Breast epithelium (tissue), 4 donors: ENCODE measurements around the gene MICALL2. TPM values are rescaled to one million over a fixed set of nuclear protein-coding genes. Genes with fewer than 3 reads are reported as not detected.

Experiments
- DNase-seq, 2 donors: peaks; one replicate each; pipeline ENCODE4 v3.0.0-alpha.2; 2019; ENCODE audit warnings: low spot score in 2 of 2
- H3K27ac ChIP-seq, 2 donors: fragments of 200-600 bp; sonication (generic) in 1 of 2; one replicate each; pipeline ENCODE4 v1.5.1; 2016 to 2019; ENCODE audit warnings: mild to moderate bottlenecking in 1 of 2
- H3K27me3 ChIP-seq, 2 donors: fragments of 200-600 bp; sonication (generic) in 1 of 2; one replicate each; pipeline versions ENCODE4 v1.5.1 to v1.6.0; 2017 to 2019; ENCODE audit warnings: control low read depth in 1 of 2, mild to moderate bottlenecking in 1 of 2
- H3K36me3 ChIP-seq: fragments of 200-600 bp; one replicate; pipeline ENCODE4 v1.5.1; 2019
- H3K4me1 ChIP-seq, 2 donors: fragments of 200-600 bp; sonication (generic); one replicate each; pipeline ENCODE4 v1.5.1; 2016 to 2019; ENCODE audit warnings: control low read depth in 1 of 2
- H3K4me3 ChIP-seq, 3 donors: fragments of 200-600 bp; sonication (generic); 1 replicate in 2 of 3; 2 replicates in 1 of 3; pipeline ENCODE4 v1.5.1; 2016 to 2019; ENCODE audit warnings: mild to moderate bottlenecking in 3 of 3, moderate library complexity in 2 of 3
- H3K9me3 ChIP-seq, 2 donors: fragments of 200-600 bp; sonication (generic) in 1 of 2; one replicate each; pipeline ENCODE4 v1.5.1; 2016 to 2019; ENCODE audit warnings: control low read depth in 1 of 2
- CTCF ChIP-seq, 3 donors: fragments of 450-650 bp; IDR thresholded peaks; one replicate each; pipeline ENCODE4 v1.5.1; 2016 to 2017; ENCODE audit warnings: antibody characterized with exemption in 3 of 3, mild to moderate bottlenecking in 3 of 3, moderate library complexity in 3 of 3
- POLR2A ChIP-seq: fragments of 450-650 bp; IDR thresholded peaks from one replicate; pipeline ENCODE4 v1.6.1; 2016; ENCODE audit warnings: antibody characterized with exemption, mild to moderate bottlenecking, moderate library complexity
- POLR2AphosphoS5 ChIP-seq, 3 donors: sonication (generic); formaldehyde crosslinking; IDR thresholded peaks; one replicate each; pipeline ENCODE4 v1.6.1; 2017; ENCODE audit warnings: antibody characterized with exemption in 3 of 3
- intact Hi-C: fragments of 100-400 bp; cut with DNase I; formaldehyde crosslinking; loops from one replicate; pipeline ENCODE4 v1.15.1; 2023; ENCODE audit warnings: low total_unique reads
- total RNA-seq, 3 donors: library from RNA; depleted of rRNA; stranded (reverse); fragments of >200 nt; gene quantifications; one replicate each; pipeline ENCODE4 v1.1.0, GENCODE V29; 2016

MICALL2 gene
- total RNA-seq, 3 donors from 2014 or later = 4.0 to 20.0 (median 15.8) TPM

GRCh38 chr7:1495564-1496242 is 36.4 kb upstream of the MICALL2 start:
- Histone ChIP-seq H3K36me3 (peaks cover 20% of the 10 kb centered on the region), H3K4me1 (no peaks in the 10 kb centered on the region), H3K9me3 (no peaks in the 10 kb centered on the region), H3K27ac (no peak overlapping the region), H3K27me3 (no peaks in the 10 kb centered on the region), H3K4me3 (no peak overlapping the region)
- intact Hi-C loops = no loop called here
- no peak for TF ChIP-seq POLR2AphosphoS5 (IDR thresholded peaks at IDR 0.05)
- no peak for TF ChIP-seq POLR2A
- no peak for TF ChIP-seq CTCF (IDR thresholded peaks at IDR 0.05)
- no peak for DNase-seq

GRCh38 chr7:1494866-1495563 is 35.7 kb upstream of the MICALL2 start:
- DNase-seq = no peak
- intact Hi-C loops = no loop called here
- H3K27ac ChIP-seq = no peak overlapping the region
- H3K4me1 ChIP-seq = no peaks in the 10 kb centered on the region
- no peak overlapping the region for H3K4me3 ChIP-seq
- TF ChIP-seq POLR2AphosphoS5 (IDR thresholded peaks at IDR 0.05) = no peak
- TF ChIP-seq POLR2A = no peak
- no peak for TF ChIP-seq CTCF (IDR thresholded peaks at IDR 0.05)
- H3K27me3 ChIP-seq = no peaks in the 10 kb centered on the region
- no peaks in the 10 kb centered on the region for H3K9me3 ChIP-seq
- H3K36me3 ChIP-seq = peaks cover 20% of the 10 kb centered on the region

- Histone ChIP-seq H3K36me3 (peaks cover 24% of the 10 kb centered on the region), H3K27ac (no peak overlapping the region), H3K9me3 (no peaks in the 10 kb centered on the region), H3K4me3 (no peak overlapping the region), H3K4me1 (no peaks in the 10 kb centered on the region), H3K27me3 (no peaks in the 10 kb centered on the region)
- DNase-seq = no peak
- no peak for TF ChIP-seq POLR2A
- TF ChIP-seq CTCF (IDR thresholded peaks at IDR 0.05) = no peak
- no peak for TF ChIP-seq POLR2AphosphoS5 (IDR thresholded peaks at IDR 0.05)
- intact Hi-C loops = no loop called here
Measured at GRCh38 chr7:1494447-1494846, 35.2 kb upstream of the MICALL2 start.

GRCh38 chr7:1493571-1493970 is 34.3 kb upstream of the MICALL2 start:
- Histone ChIP-seq H3K27ac (no peak overlapping the region), H3K27me3 (no peaks in the 10 kb centered on the region), H3K9me3 (no peaks in the 10 kb centered on the region), H3K36me3 (peaks cover 29% of the 10 kb centered on the region), H3K4me3 (no peak overlapping the region), H3K4me1 (no peaks in the 10 kb centered on the region)
- intact Hi-C loops = no loop called here
- no peak for DNase-seq
- TF ChIP-seq CTCF (IDR thresholded peaks at IDR 0.05) (no peak), POLR2AphosphoS5 (IDR thresholded peaks at IDR 0.05) (no peak), POLR2A (no peak)

- intact Hi-C loops = no loop called here
- no peaks in the 10 kb centered on the region for H3K4me1 ChIP-seq
- TF ChIP-seq POLR2A (no peak), CTCF (IDR thresholded peaks at IDR 0.05) (no peak), POLR2AphosphoS5 (IDR thresholded peaks at IDR 0.05) (no peak)
- H3K9me3 ChIP-seq = no peaks in the 10 kb centered on the region
- DNase-seq = no peak
- H3K36me3 ChIP-seq = peaks cover 29% of the 10 kb centered on the region
- no peak overlapping the region for H3K4me3 ChIP-seq
- H3K27me3 ChIP-seq = no peaks in the 10 kb centered on the region
- H3K27ac ChIP-seq = no peak overlapping the region
Measured at GRCh38 chr7:1493129-1493528, 33.9 kb upstream of the MICALL2 start.
